ENCODE data around the gene MIX23. TPM values are rescaled to one million over a fixed set of nuclear protein-coding genes. Genes with fewer than 3 reads are reported as not detected.

MIX23 gene
- total RNA-seq, 1 experiment from 2014 or later: 111 TPM

DNA sequence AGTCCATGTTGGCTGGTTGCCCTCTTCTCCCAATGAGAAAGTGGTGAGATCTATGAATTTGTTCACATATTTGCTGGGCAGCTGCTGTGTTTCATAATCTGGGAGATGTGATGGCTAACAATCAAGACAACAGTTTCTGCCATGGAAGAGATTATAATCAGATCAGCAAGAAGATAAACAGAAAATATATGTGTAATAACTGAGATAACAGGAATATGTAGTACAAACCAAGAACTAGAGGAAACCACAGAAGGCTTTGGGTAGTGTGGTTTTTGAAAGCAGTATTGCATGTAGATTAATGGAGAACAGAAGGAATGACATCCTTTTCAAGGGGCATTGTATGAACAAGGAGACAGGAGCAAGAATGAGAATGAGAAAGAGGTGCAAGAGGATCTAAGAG lies 70.2 kb downstream of the MIX23 start:
- no peaks in the 10 kb centered on the region for H4K20me1 ChIP-seq (ENCODE audit: low read length)
- intact Hi-C loops (cut with micrococcal nuclease): no loop called here
- ATAC-seq (no peak), DNase-seq (no peak)
- no peaks in the 10 kb centered on the region for H3K79me2 ChIP-seq (ENCODE audit: low read length)
- H3K27ac ChIP-seq (ENCODE audit: low read length): no peak overlapping the region
- H3K36me3 ChIP-seq (ENCODE audit: low read depth, low read length): no peaks in the 10 kb centered on the region
- no peak overlapping the region for H2AFZ ChIP-seq (ENCODE audit: low read length)
- BruUV-seq (replicated peaks): no TSS peak
- TF ChIP-seq EZH2 (IDR thresholded peaks at IDR 0.05; ENCODE audit: low read length, unreplicated experiment) (no peak), CTCF (conservative IDR thresholded peaks at IDR 0.05; ENCODE audit: low read depth, low read length) (no peak), EZH2phosphoT487 (IDR thresholded peaks at IDR 0.05; ENCODE audit: borderline replicate concordance, low read length) (no peak)
- no peaks in the 10 kb centered on the region for H3F3A ChIP-seq (ENCODE audit: low read length, unreplicated experiment)
- ChIA-PET CTCF (no interaction called here), POLR2A (ENCODE audit: unreplicated experiment) (no interaction called here)
- no peak overlapping the region for H3K9ac ChIP-seq (ENCODE audit: low read length)
- H3K9me2 ChIP-seq (replicated peaks; ENCODE audit: low read length): no peaks in the 10 kb centered on the region
- no peaks in the 10 kb centered on the region for H3K27me3 ChIP-seq (ENCODE audit: low read length)
- no peaks in the 10 kb centered on the region for H3K9me3 ChIP-seq (ENCODE audit: low read length)
- peaks cover 13% of the 10 kb centered on the region for H3K4me1 ChIP-seq (ENCODE audit: insufficient read depth, low read length)
- H3K4me3 ChIP-seq (ENCODE audit: low read length): no peak overlapping the region
- H3K4me2 ChIP-seq (ENCODE audit: low read length): no peak overlapping the region

GRCh38 chr3:122310361-122310760 lies 72.7 kb downstream of the MIX23 start:
- Histone ChIP-seq H3K27me3 (ENCODE audit: low read length) (no peaks in the 10 kb centered on the region), H4K20me1 (ENCODE audit: low read length) (no peaks in the 10 kb centered on the region), H3K4me3 (ENCODE audit: low read length) (no peak overlapping the region), H3K4me2 (ENCODE audit: low read length) (no peak overlapping the region), H3K9me2 (replicated peaks; ENCODE audit: low read length) (no peaks in the 10 kb centered on the region), H3K9ac (ENCODE audit: low read length) (no peak overlapping the region), H3K9me3 (ENCODE audit: low read length) (no peaks in the 10 kb centered on the region), H3K27ac (ENCODE audit: low read length) (no peak overlapping the region), H3F3A (ENCODE audit: low read length, unreplicated experiment) (no peaks in the 10 kb centered on the region), H2AFZ (ENCODE audit: low read length) (no peak overlapping the region), H3K79me2 (ENCODE audit: low read length) (no peaks in the 10 kb centered on the region), H3K4me1 (ENCODE audit: insufficient read depth, low read length) (peaks cover 16% of the 10 kb centered on the region), H3K36me3 (ENCODE audit: low read depth, low read length) (no peaks in the 10 kb centered on the region)
- no peak for TF ChIP-seq EZH2phosphoT487 (IDR thresholded peaks at IDR 0.05; ENCODE audit: borderline replicate concordance, low read length)
- TF ChIP-seq CTCF (conservative IDR thresholded peaks at IDR 0.05; ENCODE audit: low read depth, low read length): no peak
- TF ChIP-seq EZH2 (IDR thresholded peaks at IDR 0.05; ENCODE audit: low read length, unreplicated experiment): no peak
- POLR2A ChIA-PET (ENCODE audit: unreplicated experiment): no interaction called here
- intact Hi-C loops (cut with micrococcal nuclease): no loop called here
- DNase-seq (peak; percentile 30), ATAC-seq (no peak)
- no TSS peak for BruUV-seq (replicated peaks)
- CTCF ChIA-PET: no interaction called here

Other genes starting within 250 kb of the MIX23 start
- gene CASR, start 199.6 kb downstream of the MIX23 start, total RNA-seq (2014; rRNA removed): not detected in 2 replicates
- gene CSTA, start 58.0 kb downstream of the MIX23 start, total RNA-seq (2014; rRNA removed): not detected in 2 replicates
- 86.4 and 126 TPM in 2 replicates for gene FAM162A, start 951 bp upstream of the MIX23 start, total RNA-seq (2014; rRNA removed)
- gene WDR5B, start 32.8 kb upstream of the MIX23 start, total RNA-seq (2014; rRNA removed): 3.1 and 4.0 TPM in 2 replicates
- gene KPNA1, start 131.7 kb upstream of the MIX23 start, total RNA-seq (2014; rRNA removed): 64.3 and 76.7 TPM in 2 replicates
- gene PARP9, start 181.1 kb upstream of the MIX23 start, total RNA-seq (2014; rRNA removed): 13.8 and 14.8 TPM in 2 replicates
- 11.1 and 11.9 TPM in 2 replicates for gene DTX3L, start 181.1 kb upstream of the MIX23 start, total RNA-seq (2014; rRNA removed)
- gene PARP15, start 194.4 kb upstream of the MIX23 start, total RNA-seq (2014; rRNA removed): not detected in 2 replicates

All from PC-3 (cell line).